Activated naive CD8-positive, alpha-beta T cell treated with anti-CD3 and anti-CD28 coated beads, Interleukin-2, amount 50 U/mL, for 24 hours (primary cell): ENCODE data around the gene CHMP6.

ENCODE experiments used
- ATAC-seq: fragments of 150-1000 bp; cut with Tn5 transposase; one replicate; pipeline ENCODE4 v1.10.0; 2021
- DNase-seq: peaks from one replicate; pipeline ENCODE4 v3.0.0; 2021
- H3K27ac Mint-ChIP-seq: one replicate; pipeline ENCODE4 v1.8.0; 2021; ENCODE audit warnings: mild to moderate bottlenecking, mixed read lengths
- H3K27me3 Mint-ChIP-seq: one replicate; pipeline ENCODE4 v1.8.0; 2021; ENCODE audit warnings: mixed read lengths
- H3K36me3 Mint-ChIP-seq: one replicate; pipeline ENCODE4 v1.8.0; 2021; ENCODE audit warnings: low read depth, mixed read lengths
- H3K4me1 Mint-ChIP-seq: one replicate; pipeline ENCODE4 v1.8.0; 2021; ENCODE audit warnings: mixed read lengths
- H3K4me3 Mint-ChIP-seq: one replicate; pipeline ENCODE4 v1.8.0; 2021; ENCODE audit warnings: mild to moderate bottlenecking, moderate library complexity, mixed read lengths
- H3K9me3 Mint-ChIP-seq: one replicate; pipeline ENCODE4 v1.8.0; 2021; ENCODE audit warnings: mixed read lengths

Gene CHMP6

DNA sequence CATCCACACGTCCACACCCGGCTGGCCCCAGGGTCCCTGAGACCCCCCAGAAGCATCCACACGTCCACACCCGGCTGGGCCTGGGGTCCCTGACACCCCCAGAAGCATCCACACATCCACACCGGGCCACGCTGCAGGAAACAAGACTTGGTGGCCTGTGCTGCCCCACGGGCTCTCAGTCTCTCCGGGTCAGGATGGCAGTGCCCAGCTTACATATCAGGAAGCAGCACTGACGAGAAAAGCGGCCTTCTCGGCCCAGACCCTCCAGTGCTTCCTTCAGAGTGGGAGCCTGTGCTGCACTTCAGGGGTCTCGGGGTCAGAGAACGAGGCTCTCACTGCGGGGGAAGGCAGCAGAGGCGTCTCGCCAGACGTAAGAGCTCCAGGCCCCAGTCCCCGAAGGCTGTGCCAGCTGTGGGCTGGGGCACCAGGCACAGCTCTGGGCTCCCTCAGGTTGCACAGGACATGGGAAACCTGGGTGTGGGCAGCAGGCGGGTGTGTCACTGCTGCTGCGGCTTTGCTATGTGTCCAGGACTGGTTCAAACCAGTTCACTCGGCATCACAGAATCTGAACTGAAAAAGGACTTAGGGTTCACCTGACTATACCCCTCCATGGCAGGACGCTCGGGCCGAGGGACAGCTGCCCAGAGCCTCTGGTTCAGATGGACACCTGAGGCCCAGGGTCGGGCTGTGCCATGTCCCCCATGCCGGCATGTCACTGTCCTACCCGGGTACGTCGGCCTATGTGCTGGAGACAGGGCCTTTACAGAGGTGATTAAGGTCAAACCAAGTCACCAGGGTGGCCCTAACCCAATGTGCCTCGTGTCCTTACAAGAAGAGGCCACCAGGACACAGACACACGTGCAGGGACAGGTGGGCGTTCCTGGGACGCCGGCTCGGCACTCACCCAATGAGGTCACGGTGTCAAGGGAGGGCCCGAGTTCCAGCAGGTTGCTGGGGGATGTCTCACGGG lies 40.2 kb upstream of the CHMP6 start:
- DNase-seq (no peak), ATAC-seq (no peak)
- no peak overlapping the region for H3K27ac Mint-ChIP-seq
- no peaks in the 10 kb centered on the region for H3K27me3 Mint-ChIP-seq
- no peak overlapping the region for H3K4me3 Mint-ChIP-seq
- peaks cover 2% of the 10 kb centered on the region for H3K4me1 Mint-ChIP-seq
- H3K9me3 Mint-ChIP-seq = no peaks in the 10 kb centered on the region
- peaks cover 12% of the 10 kb centered on the region for H3K36me3 Mint-ChIP-seq

DNA sequence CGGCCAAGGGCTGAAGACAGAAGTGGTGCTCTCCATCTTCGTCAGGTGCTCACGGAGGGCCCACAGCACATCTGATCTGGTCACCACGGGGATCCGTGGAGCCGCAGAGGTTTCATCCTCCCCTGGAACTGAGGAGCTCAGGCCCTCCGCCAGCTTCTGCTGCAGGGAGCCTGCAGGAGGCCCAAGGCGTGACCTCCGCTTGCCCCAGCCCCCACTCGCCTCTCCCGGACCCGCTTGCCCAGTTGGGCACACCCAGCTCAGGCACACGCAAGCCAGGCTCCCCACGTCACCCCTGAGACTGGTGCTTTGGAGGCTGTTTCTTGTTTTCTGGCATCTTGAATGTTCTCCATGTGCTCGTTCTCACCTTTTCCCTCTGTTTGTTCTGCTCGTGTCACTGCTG lies 39.4 kb upstream of the CHMP6 start:
- no peak for ATAC-seq
- peaks cover 3% of the 10 kb centered on the region for H3K36me3 Mint-ChIP-seq
- no peak overlapping the region for H3K27ac Mint-ChIP-seq
- no peaks in the 10 kb centered on the region for H3K9me3 Mint-ChIP-seq
- no peak overlapping the region for H3K4me3 Mint-ChIP-seq
- H3K27me3 Mint-ChIP-seq = no peaks in the 10 kb centered on the region
- DNase-seq = no peak
- H3K4me1 Mint-ChIP-seq = peaks cover 2% of the 10 kb centered on the region

DNA sequence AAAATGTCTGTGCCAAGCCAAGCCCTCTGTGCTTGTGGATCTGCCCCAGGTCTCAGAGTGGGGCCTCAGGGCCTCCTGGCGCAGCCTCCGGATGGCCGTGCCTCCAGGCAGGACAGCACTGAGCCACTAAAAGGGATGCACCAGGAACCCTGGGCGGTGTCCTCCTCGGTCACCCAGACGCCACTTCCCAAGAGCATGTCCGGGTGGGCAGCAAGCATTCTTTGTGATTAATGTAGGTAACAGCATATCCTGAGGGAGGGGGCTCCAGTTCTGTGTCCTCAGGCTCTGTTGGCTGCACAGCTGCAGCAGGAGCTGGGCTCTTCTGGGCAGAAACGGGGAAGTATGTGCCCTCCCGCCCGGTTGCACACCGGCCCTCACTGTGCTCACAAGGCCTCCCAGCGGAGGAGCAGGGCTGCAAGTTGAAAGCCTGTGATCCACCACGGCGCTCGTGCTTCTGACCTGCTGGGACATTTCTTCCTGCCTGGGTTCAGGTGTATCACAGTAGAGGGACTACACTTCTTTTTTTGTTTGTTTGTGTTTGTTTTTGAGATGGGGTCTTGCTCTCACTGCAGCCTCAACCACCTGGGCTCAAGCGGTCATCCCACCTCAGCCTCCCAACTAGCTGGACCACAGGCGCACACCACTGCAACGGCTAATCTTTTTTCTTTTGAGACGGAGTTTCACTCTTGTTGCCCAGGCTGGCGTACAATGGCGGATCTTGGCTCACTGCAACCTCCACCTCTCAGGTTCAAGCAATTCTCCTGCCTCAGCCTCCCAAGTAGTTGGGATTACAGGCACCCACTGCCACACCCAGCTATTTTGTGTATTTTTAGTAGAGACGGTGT lies 37.9 kb upstream of the CHMP6 start:
- no peaks in the 10 kb centered on the region for H3K36me3 Mint-ChIP-seq
- DNase-seq = no peak
- H3K4me1 Mint-ChIP-seq = peaks cover 2% of the 10 kb centered on the region
- no peak overlapping the region for H3K4me3 Mint-ChIP-seq
- no peak for ATAC-seq
- H3K27ac Mint-ChIP-seq = no peak overlapping the region
- no peaks in the 10 kb centered on the region for H3K9me3 Mint-ChIP-seq
- no peaks in the 10 kb centered on the region for H3K27me3 Mint-ChIP-seq

DNA sequence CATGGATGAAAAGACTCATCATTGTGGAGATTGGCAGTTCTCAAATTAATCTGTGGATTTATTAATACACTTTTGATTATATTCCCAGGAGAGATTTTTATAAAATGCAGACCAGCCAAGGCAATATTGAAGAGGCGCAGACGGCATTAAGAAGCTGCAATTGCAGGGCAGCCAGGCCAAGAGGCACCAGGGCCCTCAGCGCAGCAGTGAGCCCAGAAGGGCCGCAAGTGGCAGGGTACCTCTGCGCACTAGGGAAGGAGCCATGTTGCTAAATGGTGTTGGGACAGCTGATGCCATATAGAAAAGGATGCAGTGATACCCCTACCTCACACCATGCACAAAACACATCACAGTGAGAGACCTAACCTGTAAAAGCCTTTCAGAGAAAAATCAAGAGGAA lies 36.6 kb upstream of the CHMP6 start:
- Mint-ChIP-seq H3K27me3 (no peaks in the 10 kb centered on the region), H3K9me3 (no peaks in the 10 kb centered on the region), H3K36me3 (no peaks in the 10 kb centered on the region), H3K4me3 (no peak overlapping the region), H3K27ac (no peak overlapping the region), H3K4me1 (peaks cover 2% of the 10 kb centered on the region)
- DNase-seq (no peak), ATAC-seq (no peak)

DNA sequence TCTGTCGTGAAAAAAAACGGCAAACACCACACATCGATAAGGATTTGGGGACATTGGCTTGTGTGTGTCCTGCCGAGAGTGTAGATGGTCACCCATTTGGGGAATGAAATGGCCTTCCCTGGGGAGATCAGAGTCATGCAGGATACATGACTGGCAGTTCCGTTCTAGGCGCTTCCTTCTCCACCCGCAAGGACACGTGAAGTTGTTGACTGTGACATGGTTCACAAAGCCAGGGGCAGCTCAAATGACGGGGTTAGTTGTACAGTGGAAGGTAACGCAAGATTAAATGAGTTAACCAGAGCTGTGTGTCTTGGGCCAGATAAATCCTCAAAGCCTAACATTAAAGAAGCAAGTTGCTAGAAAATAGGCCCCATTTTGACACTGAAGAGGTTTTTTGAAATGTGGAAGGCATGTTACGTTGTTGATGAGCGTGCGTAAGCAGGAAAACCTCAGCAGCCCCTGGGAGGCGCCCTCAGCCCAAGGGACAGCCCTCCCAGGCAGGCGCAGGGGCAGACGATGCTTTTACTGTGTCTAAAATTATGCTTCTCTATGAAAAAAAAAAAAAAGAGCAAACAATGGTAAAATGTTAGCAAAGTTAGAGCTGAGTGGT lies 35.9 kb upstream of the CHMP6 start:
- Mint-ChIP-seq H3K27me3 (no peaks in the 10 kb centered on the region), H3K4me3 (no peak overlapping the region), H3K9me3 (no peaks in the 10 kb centered on the region), H3K36me3 (no peaks in the 10 kb centered on the region), H3K27ac (no peak overlapping the region), H3K4me1 (peaks cover 2% of the 10 kb centered on the region)
- DNase-seq (no peak), ATAC-seq (no peak)

DNA sequence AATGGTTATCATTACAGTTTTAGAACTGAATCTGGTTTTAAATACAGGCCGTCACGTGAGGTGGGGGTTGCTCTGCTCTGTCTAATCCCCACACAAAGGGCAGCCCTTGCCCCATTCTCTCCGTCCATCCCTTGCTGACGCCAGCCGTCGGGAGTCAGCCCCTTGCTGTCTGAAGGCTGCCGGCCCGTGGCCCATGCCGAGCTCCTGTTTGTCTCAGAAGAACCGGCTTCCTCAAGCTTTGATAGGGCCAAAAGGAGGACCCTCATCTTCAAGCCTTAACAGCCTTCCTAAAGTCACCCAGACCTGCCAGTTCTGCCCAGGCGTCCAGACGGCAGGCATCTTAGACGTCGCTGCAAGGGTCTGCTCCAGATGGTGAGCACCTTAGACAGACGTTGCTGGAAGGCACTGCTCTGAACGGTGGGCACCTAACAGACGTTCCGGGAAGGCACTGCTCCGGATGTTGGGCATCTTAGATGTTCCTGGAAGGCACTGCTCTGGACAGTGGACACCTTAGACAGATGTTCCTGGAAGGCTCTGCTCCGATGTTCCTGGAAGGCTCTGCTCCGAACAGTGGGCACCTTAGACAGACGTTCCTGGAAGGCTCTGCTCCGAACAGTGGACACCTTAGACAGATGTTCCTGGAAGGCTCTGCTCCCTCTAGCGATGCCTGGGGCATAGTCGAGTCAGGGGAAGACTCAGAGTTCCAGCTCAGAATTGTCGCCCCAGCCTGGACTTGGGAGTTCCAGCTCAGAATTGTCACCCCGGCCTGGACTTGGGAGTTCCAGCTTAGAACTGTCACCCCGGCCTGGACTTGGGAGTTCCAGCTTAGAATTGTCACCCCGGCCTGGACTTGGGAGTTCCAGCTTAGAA lies 35.1 kb upstream of the CHMP6 start:
- Mint-ChIP-seq H3K4me3 (no peak overlapping the region), H3K27ac (no peak overlapping the region), H3K9me3 (no peaks in the 10 kb centered on the region), H3K27me3 (no peaks in the 10 kb centered on the region), H3K4me1 (peaks cover 2% of the 10 kb centered on the region), H3K36me3 (no peaks in the 10 kb centered on the region)
- ATAC-seq (no peak), DNase-seq (no peak)

DNA sequence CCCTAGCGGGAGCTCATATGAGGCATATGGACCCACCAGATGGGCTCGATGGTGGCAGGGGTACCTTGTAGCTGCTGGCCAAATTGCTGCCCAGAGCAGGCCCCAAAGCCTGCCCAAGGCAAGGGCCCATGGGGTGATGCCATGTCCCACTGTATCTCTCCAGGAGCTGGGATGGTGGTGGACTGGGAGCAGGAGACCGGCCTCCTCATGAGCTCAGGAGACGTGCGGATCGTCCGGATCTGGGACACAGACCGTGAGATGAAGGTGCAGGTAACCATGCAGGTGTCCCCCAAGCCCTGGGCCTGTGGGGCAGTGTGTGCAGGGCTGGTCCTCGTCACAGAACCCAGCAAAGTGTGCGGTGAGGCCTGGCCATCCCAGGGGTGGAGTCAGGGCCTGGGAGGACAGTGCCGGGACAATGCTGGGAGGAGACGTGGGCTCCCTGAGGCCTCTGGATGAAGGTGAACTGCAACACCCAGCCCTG lies 34.1 kb upstream of the CHMP6 start:
- Mint-ChIP-seq H3K27ac (no peak overlapping the region), H3K4me1 (peaks cover 2% of the 10 kb centered on the region), H3K4me3 (no peak overlapping the region), H3K27me3 (no peaks in the 10 kb centered on the region), H3K36me3 (no peaks in the 10 kb centered on the region), H3K9me3 (no peaks in the 10 kb centered on the region)
- no peak for DNase-seq
- ATAC-seq = no peak

DNA sequence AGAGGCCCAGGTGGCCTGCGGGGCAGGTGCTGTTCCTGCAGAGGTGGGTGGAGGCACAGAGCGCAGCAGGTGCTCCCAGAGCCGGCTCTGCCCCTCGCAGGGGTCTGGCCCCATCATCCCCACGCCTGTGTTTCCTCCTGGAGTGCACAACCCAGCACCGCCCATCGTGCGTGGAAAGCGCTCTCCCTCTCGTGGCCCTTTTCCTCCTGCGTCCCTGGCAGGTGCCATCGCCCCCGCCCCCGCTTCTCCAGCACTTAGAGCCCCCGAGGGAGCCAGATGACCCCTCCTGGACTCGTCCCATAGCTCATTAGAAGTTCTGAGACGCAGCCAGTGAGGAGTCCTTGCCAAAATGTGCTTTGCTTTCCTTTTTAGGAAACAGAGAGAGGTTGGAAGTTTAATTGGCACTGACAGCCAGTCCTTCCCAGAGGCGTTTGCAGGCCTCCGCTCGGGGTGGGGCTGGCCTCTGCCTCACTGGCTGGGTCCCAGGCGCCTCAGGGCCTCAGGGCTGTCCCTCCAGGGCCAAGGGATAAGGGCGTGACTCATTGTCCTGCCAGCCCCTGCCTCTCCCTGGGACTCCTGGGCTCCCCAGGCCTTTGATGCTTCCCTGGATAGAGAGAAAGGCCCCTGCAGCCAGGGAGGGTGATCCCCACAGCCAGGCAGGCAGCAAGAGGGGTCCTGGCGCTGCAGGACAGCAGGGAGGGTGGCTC lies 32.2 kb upstream of the CHMP6 start:
- Mint-ChIP-seq H3K9me3 (no peaks in the 10 kb centered on the region), H3K27ac (no peak overlapping the region), H3K4me1 (peaks cover 2% of the 10 kb centered on the region), H3K27me3 (no peaks in the 10 kb centered on the region), H3K4me3 (no peak overlapping the region), H3K36me3 (peaks cover 2% of the 10 kb centered on the region)
- DNase-seq = no peak
- no peak for ATAC-seq

DNA sequence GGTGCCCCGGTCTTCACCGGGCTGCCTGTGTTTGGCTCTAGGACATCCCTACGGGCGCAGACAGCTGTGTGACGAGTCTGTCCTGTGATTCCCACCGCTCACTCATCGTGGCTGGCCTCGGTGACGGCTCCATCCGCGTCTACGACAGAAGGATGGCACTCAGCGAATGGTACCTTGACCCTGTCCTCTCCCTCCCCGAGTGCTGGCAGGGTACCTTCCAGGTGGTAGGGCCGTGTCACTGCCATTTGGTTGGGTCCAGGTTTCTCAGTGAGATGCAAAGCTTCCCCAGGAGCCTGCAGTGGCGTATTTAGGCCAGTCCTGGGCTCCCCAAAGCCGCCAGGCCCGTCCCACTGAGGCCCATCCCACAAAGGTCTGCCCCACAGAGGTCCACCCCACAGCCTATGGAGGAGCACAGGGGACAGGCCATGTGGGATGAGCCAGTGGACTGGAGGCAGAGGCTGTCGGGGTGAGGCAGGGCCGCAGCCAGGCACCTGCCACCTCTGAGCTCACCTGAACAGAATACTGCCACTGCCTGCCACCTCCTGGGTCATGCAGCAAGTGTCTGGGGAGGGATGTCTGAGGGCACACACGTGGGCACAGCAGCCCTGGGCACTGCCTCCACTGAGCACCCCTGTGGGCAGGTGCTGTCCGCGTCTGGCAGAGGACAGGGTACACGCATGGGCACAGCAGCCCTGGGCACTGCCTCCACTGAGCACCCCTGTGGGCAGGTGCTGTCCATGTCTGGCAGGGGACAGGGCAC lies 31.4 kb upstream of the CHMP6 start:
- Mint-ChIP-seq H3K36me3 (peaks cover 4% of the 10 kb centered on the region), H3K27ac (no peak overlapping the region), H3K4me1 (peaks cover 2% of the 10 kb centered on the region), H3K9me3 (no peaks in the 10 kb centered on the region), H3K4me3 (no peak overlapping the region), H3K27me3 (no peaks in the 10 kb centered on the region)
- ATAC-seq (no peak), DNase-seq (no peak)

DNA sequence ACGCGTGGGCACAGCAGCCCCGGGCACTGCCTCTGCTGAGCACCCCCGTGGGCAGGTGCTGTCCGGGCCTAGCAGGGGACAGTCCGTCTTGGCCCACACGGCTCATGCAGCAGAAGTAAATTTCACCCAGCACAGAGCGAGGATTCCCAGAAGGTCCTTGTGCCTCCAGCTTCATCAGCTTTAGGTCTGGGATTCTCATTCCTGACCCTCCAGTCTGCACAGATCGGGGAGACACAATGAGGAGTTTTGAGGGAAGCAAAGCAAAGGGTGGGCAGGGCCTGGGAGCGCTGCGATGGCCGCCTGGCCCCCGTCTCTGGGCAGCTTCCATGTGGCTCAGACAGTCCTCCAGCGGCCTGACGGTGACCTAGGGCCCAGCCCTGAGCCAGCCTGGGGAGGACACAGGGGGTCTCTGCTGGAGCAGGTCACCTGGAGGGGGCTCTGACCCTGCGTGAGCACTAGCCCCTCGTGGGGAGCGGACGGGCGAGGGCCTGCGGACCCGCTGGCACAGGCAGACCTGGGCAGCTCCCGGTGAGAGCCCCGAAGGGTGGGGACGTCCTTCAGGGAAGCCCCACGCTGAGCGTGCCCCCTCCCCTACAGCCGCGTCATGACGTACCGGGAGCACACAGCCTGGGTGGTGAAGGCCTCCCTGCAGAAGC lies 30.7 kb upstream of the CHMP6 start:
- no peak overlapping the region for H3K4me3 Mint-ChIP-seq
- H3K27me3 Mint-ChIP-seq = no peaks in the 10 kb centered on the region
- ATAC-seq = no peak
- DNase-seq = no peak
- H3K9me3 Mint-ChIP-seq = no peaks in the 10 kb centered on the region
- peaks cover 8% of the 10 kb centered on the region for H3K36me3 Mint-ChIP-seq
- no peak overlapping the region for H3K27ac Mint-ChIP-seq
- no peaks in the 10 kb centered on the region for H3K4me1 Mint-ChIP-seq

DNA sequence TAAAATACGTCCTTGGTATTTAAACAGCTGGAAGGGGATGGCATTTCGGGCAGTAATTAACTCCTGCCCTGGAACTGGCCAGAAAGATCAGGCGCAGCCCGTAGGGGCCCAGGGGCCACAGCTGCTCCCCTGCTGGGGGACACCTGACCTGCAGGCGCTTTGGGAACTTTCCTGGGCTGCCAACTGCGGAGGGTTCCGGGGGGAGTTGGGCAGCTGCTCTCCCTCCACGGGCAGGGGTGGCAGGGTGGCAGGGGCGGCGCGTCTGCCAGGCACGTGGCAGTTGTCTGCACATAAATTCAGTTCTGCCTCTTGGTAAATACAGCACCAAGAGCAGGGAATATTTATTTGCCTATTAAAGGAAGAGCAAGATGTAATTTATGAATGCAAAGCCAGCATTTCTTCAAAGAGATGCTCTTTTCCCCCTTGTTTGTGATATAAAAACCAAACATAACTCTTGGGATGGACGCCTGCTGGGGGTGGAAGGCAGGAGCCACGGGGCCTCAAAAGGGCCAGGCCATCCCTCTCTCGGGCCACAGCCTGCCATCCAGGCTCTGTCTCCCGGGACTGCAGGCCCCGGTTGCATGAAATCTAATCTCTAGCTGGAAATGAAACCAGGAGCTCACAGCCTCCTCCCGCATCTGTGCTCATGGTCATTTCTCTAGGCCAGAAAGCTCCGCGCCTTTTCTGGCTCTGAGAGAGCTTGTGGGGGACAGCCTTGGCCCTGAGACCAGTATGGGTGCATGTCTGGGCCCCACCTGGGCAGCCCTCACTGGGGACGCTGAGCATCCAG lies 29.9 kb upstream of the CHMP6 start:
- H3K27me3 Mint-ChIP-seq = no peaks in the 10 kb centered on the region
- H3K4me1 Mint-ChIP-seq = no peaks in the 10 kb centered on the region
- ATAC-seq (no peak), DNase-seq (no peak)
- H3K27ac Mint-ChIP-seq = no peak overlapping the region
- H3K9me3 Mint-ChIP-seq = no peaks in the 10 kb centered on the region
- H3K4me3 Mint-ChIP-seq = no peak overlapping the region
- H3K36me3 Mint-ChIP-seq = peaks cover 8% of the 10 kb centered on the region
